NK-92 treated with Interleukin-12 subunit alpha and Interleukin-12 subunit beta, amount 100 ng/mL, for 24 hours (cell line): ENCODE data around the gene PCSK5.

ENCODE experiments used
- DNase-seq: peaks from one replicate; lab custom pipeline; 2025; lab: John Stamatoyannopoulos, UW

PCSK5 gene

GRCh38 chr9:75921391-75922127 is 31.1 kb downstream of the PCSK5 start:
- no peak for DNase-seq

GRCh38 chr9:75926385-75926784 is 35.9 kb downstream of the PCSK5 start:
- no peak for DNase-seq

- no peak for DNase-seq
These were observed 36.9 kb downstream of the PCSK5 start for GRCh38 chr9:75927356-75927755.

DNA sequence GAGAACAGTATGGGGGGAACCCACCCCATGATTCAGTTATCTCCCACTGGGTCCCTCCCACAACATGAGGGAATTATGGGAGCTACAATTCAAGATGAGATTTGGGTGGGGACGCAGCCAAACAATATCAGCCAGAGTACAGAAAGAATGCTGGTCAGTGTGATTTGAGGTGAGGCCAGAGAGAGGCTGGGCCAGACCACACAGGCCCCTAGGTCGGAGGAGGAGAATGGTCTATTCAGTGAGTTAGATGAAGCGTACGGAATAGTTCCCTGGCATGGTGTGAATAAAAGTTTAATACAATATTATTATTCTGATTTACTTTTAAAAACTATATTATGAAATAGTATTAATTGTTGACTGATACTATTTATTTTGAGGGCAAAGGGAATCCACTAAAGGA is 39.7 kb downstream of the PCSK5 start:
- DNase-seq = no peak

GRCh38 chr9:75930730-75931321 is 40.4 kb downstream of the PCSK5 start:
- no peak for DNase-seq

DNA sequence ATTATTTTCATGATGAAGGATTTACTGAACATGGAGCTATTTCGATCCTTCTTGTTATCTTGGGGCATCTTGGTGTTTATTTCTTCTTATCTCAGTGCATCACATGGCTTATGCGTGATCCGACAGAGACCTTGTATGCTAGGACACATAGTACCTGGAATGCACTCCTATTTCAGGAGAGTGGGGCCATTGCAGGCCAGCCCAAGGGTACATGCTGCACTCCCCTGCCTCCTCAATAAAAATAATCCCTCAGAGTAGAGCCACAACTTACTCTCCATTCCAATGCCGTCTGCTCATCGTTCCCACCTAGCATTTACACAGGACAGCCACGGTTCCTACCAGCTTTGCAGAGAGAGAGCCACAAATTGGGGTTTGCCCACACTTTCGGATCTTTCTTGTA is 43.5 kb downstream of the PCSK5 start:
- no peak for DNase-seq

DNA sequence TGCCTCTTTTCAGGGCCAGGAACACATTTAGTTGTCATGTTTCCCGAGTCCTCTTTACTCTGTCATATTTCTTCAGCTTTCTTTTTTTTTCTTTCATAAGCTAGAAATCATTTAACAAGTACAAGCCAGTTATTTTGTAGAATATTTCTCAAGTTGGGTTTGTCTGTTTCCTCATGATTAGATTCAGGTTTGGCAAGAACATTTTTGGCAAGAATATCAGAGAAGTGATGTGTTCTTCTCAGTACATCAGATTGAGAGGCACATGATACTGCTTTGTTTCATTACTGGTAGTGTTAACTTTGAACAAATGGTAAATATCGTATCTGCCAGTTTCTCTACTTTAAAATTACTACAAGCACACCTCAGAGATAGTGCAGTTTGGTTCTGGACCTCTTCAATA is 45.1 kb downstream of the PCSK5 start:
- DNase-seq = no peak

GRCh38 chr9:75937521-75938258 is 47.2 kb downstream of the PCSK5 start:
- no peak for DNase-seq

GRCh38 chr9:75938946-75939345 is 48.5 kb downstream of the PCSK5 start:
- DNase-seq = no peak

DNA sequence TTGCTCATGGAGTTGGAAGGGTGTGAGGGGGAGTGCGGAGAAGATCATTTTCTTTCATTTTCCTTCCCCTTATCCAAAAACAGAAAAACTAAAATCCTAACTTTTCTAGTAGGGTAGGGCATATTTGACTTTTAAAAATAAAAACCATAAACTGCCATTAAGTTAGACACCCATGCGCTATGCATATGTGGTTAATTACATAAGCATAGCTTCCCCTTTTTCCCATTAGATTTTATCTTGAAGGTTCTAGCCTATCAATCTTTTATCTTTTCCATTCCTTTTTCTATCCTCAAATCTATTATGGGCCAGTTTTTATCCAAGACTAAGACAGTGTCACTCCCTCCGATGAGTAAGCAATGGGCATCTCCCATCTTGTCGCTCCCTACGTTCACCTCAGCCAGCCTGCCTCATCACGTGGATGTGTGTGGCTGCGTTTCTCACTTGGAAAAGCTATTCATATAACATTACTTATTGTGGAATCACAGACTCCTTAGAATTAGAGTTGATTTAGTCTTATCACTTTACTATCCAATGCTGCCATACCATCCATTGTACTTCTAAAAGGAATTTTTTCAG is 49.2 kb downstream of the PCSK5 start:
- no peak for DNase-seq

DNA sequence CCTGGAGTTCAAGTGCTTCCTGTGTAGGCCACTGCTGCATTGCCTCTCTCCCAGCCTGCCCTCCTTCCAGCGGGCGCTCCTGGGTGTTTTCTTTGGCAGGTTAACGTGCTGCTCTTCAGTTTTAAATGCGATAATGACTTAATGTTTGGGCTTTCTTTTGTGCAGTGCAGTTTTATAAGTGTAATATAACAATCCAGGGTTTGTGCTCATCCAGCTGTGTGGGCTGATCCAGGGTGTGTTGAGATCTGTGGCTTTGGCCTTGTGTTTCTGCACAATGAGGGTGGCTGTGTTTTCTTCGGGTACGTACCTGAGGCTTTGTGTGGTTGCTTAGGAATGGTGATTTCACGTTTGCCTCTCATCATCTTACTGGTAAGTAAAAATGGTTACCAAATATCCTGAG is 50.6 kb downstream of the PCSK5 start:
- no peak for DNase-seq

GRCh38 chr9:75941577-75942311 is 51.3 kb downstream of the PCSK5 start:
- no peak for DNase-seq

DNA sequence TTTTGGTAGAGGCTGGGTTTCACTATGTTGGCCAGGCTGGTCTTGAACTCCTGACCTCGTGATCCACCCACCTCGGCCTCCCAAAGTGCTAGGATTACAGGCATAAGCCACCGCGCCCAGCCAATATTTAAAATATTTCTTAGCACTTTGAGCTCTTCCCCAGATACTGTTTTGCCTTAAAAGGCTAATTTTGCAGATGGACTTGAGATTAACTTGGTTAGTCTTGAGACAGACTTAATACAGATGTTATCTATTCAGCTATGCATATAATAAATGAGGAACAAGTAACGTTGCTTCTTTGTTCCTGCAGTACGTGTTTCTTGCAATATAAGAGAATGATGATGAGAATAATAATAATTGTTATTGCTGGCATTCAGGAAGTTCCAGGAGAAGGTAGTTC is 56.3 kb downstream of the PCSK5 start:
- DNase-seq = no peak

- DNase-seq = no peak
These were observed 56.8 kb downstream of the PCSK5 start for GRCh38 chr9:75947233-75947632.

- DNase-seq = no peak
These were observed 60.5 kb downstream of the PCSK5 start for GRCh38 chr9:75950998-75951397.

- DNase-seq = no peak
These were observed 62.7 kb downstream of the PCSK5 start for GRCh38 chr9:75953218-75953617.

- DNase-seq = no peak
These were observed 65.7 kb downstream of the PCSK5 start for GRCh38 chr9:75956161-75956560.

GRCh38 chr9:75957116-75957515 is 66.6 kb downstream of the PCSK5 start:
- no peak for DNase-seq

DNA sequence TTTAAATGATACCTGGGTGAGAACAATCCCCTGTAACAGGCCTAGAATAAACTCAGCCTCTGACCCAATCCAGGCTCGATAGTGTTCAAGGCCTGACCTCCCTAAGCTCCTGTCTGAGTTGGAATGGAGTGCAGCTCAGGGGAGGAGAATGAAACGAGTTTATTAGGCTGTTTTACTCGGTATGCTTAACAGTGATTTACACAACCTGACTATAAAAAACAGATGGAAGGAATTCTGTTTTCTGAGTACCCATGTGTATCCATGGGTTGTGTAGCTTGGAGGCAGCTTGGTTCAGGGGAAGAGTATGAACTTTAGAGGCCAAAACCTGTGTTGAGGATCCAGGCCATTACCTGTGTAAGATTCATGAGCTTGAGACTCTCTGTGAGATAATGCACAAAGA is 67.8 kb downstream of the PCSK5 start:
- no peak for DNase-seq

- DNase-seq = no peak
These were observed 70.1 kb downstream of the PCSK5 start for GRCh38 chr9:75960551-75960950.

- DNase-seq = no peak
These were observed 71.7 kb downstream of the PCSK5 start for GRCh38 chr9:75962013-75962661.

- no peak for DNase-seq
These were observed 72.2 kb downstream of the PCSK5 start for GRCh38 chr9:75962662-75963036.
